OCI-M2 (cell line): ENCODE measurements around the gene TNPO3.

Source experiments
- DNase-seq: peaks from one replicate; lab custom pipeline; 2025; ENCODE audit not compliant: unreplicated experiment; lab: John Stamatoyannopoulos, UW

The TNPO3 gene

DNA sequence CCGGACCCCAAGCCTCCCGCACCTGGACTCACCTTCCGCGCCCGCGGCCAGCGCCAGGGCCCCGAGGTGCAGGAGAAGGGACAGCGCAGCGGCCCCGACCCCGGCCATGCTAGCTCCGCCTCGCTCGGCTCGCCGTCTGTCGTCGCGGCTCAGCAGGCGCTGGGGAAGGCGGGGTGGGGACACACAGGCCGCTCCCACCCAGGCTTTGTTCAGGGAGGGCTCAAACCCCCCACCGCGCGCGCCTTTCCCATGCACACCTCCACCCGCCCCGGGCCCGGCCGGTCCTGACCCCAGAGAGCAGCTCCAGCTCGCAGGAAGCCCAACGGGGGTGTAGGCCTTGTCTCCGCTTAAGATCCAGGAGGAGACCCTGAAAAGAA lies 144.4 kb downstream of the TNPO3 start, which contains the start of gene KCP:
KCP (minus strand) TSS at position 141 of the 377 bp plus-strand sequence; CDS start at position 108, 33 bp downstream.
- no peak for DNase-seq

DNA sequence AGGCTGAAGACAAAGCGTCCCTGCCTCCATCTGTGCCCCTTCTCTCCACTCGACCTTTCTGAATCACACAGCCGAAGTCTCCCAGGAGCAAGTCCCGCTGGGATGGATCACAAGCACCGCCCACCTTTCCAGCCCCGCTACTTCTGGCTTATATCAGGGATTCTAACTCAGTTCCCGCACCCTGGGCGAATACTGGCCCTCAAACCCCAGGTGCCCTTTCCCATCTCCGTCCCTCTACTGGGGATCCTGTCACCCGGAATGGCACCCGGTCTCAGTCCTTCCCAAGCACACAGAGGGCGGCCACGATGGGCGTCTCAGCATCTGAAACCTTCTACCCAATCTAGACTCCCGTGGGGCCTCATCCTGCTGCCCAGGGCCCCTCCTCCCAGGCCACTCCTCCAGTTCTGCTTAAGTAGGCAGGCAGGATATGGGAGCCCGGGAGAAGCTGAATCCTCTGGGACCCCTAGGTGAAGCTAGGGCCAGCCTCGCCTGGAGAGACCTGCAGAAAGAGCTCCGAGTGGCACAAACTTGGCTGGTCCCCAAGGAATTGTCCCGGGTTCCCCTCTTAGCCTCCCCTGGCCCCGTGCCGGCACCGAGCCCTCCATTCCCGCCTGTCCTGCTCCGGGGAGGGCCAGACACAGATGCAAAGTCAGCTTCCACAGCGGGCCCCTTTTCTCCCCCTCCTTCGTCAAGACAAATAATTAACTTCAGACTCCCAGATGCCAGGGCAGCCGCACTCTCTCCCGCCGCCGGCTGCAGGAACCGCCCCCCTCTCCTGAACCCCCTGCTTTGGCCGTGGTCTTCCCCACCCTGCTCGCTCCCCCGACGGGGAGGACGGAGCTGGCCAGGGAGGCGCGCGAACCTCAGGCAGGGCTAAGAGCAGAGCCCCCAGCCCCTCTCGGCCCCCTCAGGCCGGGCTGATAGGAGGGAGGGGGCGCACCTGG lies 145.0 kb downstream of the TNPO3 start:
- no peak for DNase-seq

DNA sequence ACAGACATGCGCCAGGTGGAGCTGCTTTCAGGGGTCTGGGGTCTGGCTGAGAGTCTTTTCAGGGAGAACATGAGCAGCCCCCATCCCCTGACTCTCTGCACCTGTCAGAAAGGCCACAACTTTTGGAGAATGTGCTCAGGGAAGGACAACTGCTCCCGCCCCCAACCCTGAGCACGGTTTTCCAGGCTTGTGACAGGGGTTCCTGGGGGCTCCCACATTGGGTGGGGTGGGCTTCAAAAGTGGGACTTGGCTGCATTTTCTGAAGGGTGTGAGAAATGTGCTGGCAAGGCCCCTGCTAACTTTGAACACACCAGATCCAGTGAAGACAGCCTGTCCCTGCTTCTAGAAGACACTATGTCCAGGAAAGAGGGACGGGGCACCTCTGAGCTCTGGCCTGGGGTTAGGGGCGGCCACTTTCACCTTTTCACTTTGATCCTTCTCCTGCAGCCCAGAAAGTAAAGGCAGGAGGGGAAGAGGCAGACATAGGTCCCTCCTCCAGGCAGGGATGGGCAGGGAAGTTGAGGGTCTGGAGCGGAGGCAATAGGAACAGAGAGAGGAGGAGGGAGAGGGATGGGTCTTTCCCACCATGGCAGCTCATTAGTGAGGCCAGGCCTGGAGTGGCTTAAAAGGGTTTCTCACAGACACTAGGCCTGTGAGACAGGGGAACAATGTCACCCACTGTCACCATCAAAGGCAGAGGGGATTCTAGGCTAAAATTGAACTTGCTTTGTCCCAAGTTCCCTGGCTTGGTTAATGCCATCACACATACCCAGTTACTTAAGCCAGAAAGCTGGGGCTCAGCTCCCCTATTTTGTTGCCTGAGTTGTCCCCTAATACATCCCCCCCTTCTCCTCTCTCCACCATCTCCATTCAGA lies 145.9 kb downstream of the TNPO3 start:
- no peak for DNase-seq

DNA sequence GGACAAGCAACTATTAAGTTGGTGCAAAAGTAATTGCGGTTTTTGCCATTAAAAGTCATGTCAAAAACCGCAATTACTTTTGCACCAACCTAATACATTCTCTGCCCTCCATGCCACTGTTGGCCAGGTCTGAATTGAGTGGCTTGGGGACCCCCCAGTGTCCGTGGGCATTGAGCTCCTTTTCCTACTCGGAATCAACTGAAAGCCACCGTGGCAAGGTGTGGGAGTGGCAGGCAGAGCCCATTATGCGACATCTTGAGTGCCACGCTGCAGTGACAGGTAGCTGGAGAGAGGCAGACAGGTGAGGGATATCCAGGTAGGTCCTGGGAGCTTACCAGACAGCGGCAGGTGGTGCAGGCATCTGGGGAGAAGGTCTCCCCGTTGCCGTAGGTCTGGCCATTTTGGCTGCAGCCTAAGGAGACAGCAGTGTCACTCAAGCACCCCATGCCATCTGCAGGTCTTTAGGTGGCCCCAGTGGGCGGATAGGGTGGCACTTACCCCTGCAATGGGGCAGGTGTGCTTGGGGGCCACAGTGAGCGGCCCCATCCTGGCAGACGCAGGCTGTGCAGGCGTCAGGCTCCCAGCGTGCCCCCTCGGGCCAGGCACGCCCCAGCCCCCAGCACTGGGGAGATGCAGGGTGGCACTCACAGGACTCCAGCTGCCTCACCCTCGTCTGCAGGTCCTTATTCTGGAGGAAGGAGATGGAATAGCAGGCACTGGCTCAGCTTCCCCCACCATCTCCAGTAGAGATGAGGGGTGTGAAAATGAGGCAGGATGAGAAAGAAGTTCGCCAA lies 147.9 kb downstream of the TNPO3 start:
- no peak for DNase-seq

DNA sequence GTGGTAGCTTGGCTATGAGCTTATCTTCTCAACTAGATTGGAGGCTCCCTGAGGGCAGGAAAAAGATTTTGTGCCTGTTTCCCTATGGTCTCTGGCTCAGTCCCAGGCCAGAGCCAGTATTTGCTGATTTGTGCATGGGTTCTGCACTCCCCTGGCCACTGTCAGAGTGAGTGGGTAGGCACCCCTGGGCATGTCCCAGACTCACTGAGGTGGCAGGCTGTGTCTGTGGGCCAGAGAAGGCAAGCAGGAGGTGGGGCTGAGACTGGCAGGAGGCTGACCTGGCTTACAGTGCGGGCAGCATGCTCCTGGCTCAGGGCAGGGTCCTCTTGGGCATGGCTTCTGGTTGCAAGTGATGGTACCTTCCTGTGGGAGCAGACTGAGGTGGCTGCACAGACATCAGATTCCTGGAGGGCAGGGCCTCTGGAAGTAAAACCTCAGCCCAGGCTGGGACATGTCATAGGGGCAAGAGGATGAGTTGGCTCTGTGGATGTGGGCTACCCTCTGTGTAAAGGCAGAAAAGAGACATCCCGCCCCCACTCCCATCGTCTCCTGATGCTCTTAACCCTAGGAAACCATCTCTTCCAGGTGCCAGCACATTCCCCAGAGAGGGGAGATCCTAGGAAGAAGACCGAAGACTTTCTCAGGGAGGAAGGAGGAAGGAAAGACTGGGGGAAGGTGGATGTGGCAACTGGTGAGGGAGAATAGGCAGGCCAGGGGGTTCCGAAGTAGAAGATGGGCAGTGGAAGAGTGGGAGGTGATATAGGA lies 148.7 kb downstream of the TNPO3 start:
- DNase-seq = no peak

DNA sequence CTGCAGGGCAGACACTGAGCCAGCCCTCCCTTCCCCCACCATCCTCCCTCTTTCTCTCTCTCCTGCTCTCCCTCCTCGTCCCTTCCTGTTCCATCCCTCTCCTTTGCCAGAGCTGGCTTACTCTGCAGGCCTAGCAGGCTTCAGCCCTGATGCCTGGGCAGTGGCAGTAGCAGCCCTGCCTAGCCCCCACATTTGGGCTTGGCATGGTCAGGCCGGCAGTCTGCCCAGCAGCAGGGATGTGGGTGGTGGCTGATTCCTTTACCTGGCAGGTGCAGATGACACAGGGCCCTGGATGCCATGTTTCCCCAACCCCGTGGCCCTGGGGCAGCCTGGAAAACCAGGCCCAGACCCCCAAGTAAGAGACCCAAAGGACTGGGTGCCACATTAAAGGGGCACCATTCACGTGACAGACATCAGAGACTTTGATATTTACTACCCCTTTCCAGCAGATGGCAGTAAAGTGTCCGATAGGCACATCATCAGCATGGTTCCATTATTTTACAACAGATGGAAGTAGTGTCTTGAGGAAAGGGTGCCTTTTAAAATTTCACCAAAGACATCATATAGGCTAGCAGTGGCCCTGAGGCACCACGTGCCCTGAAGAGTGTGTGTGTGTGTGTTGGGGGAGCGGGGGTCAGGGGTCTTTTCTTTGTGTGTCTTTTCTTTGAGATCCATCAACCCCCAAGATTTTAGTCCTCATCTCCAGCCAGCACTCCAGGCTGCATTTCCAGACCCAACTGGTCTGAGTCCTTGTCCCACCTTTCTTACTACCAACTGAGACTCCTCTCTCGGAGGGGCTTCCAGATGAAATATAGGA lies 150.3 kb downstream of the TNPO3 start:
- no peak for DNase-seq
